Smooth muscle cell (in vitro differentiated cells): ENCODE data around the gene FAXC. TPM values are rescaled to one million over a fixed set of nuclear protein-coding genes. Genes with fewer than 3 reads are reported as not detected.

ENCODE experiments used
- DNase-seq: peaks from one replicate; lab custom pipeline; 2025; ENCODE audit not compliant: unreplicated experiment; lab: John Stamatoyannopoulos, UW
- H2AFZ ChIP-seq: fragments of 200-600 bp; sonication (generic); 2 replicates; pipeline ENCODE4 v1.6.0; 2016; ENCODE audit warnings: antibody characterized with exemption, low read depth, mild to moderate bottlenecking
- H3F3A ChIP-seq: fragments of 200-600 bp; sonication (generic); 2 replicates; pipeline ENCODE4 v1.6.0; 2017; ENCODE audit warnings: antibody characterized with exemption, low read depth
- H3K27ac ChIP-seq: fragments of 200-600 bp; sonication (generic); 2 replicates; pipeline ENCODE4 v1.5.1; 2016; ENCODE audit warnings: low read depth, mild to moderate bottlenecking
- H3K27me3 ChIP-seq: fragments of 200-600 bp; sonication (generic); 2 replicates; pipeline ENCODE4 v1.6.1; 2016; ENCODE audit warnings: low read depth, mild to moderate bottlenecking
- H3K36me3 ChIP-seq: fragments of 200-600 bp; sonication (generic); 2 replicates; pipeline ENCODE4 v1.5.1; 2016; ENCODE audit warnings: low read depth
- H3K4me1 ChIP-seq: fragments of 200-600 bp; sonication (generic); 2 replicates; pipeline ENCODE4 v1.5.1; 2016; ENCODE audit warnings: low read depth
- H3K4me2 ChIP-seq: fragments of 200-600 bp; sonication (generic); 2 replicates; pipeline ENCODE4 v1.6.0; 2016; ENCODE audit warnings: mild to moderate bottlenecking
- H3K4me3 ChIP-seq: fragments of 200-600 bp; sonication (generic); 2 replicates; pipeline ENCODE4 v1.5.1; 2016; ENCODE audit warnings: mild to moderate bottlenecking
- H3K79me2 ChIP-seq: fragments of 200-600 bp; sonication (generic); 2 replicates; pipeline ENCODE4 v1.6.0; 2016; ENCODE audit warnings: low read depth, mild to moderate bottlenecking
- H3K9ac ChIP-seq: fragments of 200-600 bp; sonication (generic); 2 replicates; pipeline ENCODE4 v1.6.0; 2016; ENCODE audit warnings: low read depth
- H3K9me3 ChIP-seq: fragments of 200-600 bp; sonication (generic); replicated peaks from 2 replicates; pipeline ENCODE4 v1.5.1; 2016; ENCODE audit warnings: low read depth
- H4K20me1 ChIP-seq: fragments of 200-600 bp; sonication (generic); 2 replicates; pipeline ENCODE4 v1.6.0; 2016; ENCODE audit warnings: low read depth
- CTCF ChIP-seq: fragments of 200-600 bp; sonication (generic); IDR thresholded peaks from 2 replicates; pipeline ENCODE4 v1.5.1; 2017; ENCODE audit warnings: borderline replicate concordance, mild to moderate bottlenecking, antibody characterized with exemption; ENCODE audit not compliant: insufficient read depth, poor library complexity, severe bottlenecking
- WGBS: methylation state at CpG from one replicate; pipeline ENCODE4 v1.1.7; 2016; ENCODE audit warnings: low lambda C conversion rate; 5-methylcytosine and 5-hydroxymethylcytosine counted together
- polyA plus RNA-seq: library from polyadenylated mRNA; unstranded; fragments of >200 nt; fragmentation: Nextera tagmentation; extraction: Ambion mirVana; gene quantifications from 2 replicates; pipeline ENCODE4 v1.2.1, GENCODE V29; 2016
- total RNA-seq: library from RNA; depleted of rRNA; stranded (reverse); fragments of >200 nt; gene quantifications from 2 replicates; pipeline ENCODE4 v1.2.3, GENCODE V29; 2014

The FAXC gene
- total and polyA plus RNA-seq, 2 experiments from 2014 or later: 1.6 to 6.8 TPM

GRCh38 chr6:99253271-99253670 lies 96.2 kb downstream of the FAXC start:
- no peaks in the 10 kb centered on the region for H3K79me2 ChIP-seq
- H3K9ac ChIP-seq: no peak overlapping the region
- H3K36me3 ChIP-seq: no peaks in the 10 kb centered on the region
- H3K27ac ChIP-seq: no peak overlapping the region
- no peak overlapping the region for H3K4me3 ChIP-seq
- TF ChIP-seq CTCF: no peak
- H3K4me1 ChIP-seq: no peaks in the 10 kb centered on the region
- H3F3A ChIP-seq: no peaks in the 10 kb centered on the region
- WGBS: 80% methylated on average over 2 of the region's 2 CpGs
- H2AFZ ChIP-seq: no peak overlapping the region
- peaks cover 9% of the 10 kb centered on the region for H3K27me3 ChIP-seq
- no peaks in the 10 kb centered on the region for H4K20me1 ChIP-seq
- no peaks in the 10 kb centered on the region for H3K9me3 ChIP-seq
- no peak overlapping the region for H3K4me2 ChIP-seq
- no peak for DNase-seq

DNA sequence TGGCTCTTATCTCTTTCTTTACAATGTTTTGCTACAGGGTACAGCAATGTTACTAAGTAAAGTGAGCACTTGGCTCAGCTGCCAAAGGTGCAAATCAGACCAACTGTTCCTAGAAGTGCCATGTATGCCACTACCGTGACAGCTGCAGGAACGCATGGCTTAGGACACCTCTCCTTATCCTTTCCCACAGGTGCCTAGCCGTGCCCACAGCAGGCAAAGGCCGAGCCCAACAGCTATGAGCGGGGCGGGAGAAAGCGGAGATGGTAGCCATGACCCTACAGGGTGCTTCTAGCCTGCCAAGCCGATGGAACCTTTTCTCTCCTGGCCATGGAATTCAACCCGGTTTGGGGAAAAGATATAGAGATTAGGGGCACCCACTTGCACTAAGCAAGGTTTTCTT lies 97.1 kb downstream of the FAXC start:
- H3K9me3 ChIP-seq: no peaks in the 10 kb centered on the region

GRCh38 chr6:99250476-99250875 lies 99.0 kb downstream of the FAXC start:
- Histone ChIP-seq H3K27me3 (peaks cover 25% of the 10 kb centered on the region), H3K9ac (no peak overlapping the region), H3K4me1 (no peaks in the 10 kb centered on the region), H3K27ac (no peak overlapping the region), H3K9me3 (no peaks in the 10 kb centered on the region), H3K4me2 (no peak overlapping the region), H3F3A (no peaks in the 10 kb centered on the region), H3K4me3 (no peak overlapping the region), H3K36me3 (no peaks in the 10 kb centered on the region), H4K20me1 (no peaks in the 10 kb centered on the region), H3K79me2 (no peaks in the 10 kb centered on the region), H2AFZ (no peak overlapping the region)
- TF ChIP-seq CTCF: no peak
- WGBS: 92% methylated on average over 2 of the region's 2 CpGs
- no peak for DNase-seq

More for the DNA sequence above, 97.1 kb downstream of the FAXC start:
- H4K20me1 ChIP-seq: no peaks in the 10 kb centered on the region
- no peak overlapping the region for H3K27ac ChIP-seq
- no peak overlapping the region for H2AFZ ChIP-seq
- H3K4me1 ChIP-seq: no peaks in the 10 kb centered on the region
- H3K9ac ChIP-seq: no peak overlapping the region
- H3K27me3 ChIP-seq: peaks cover 18% of the 10 kb centered on the region
- DNase-seq: no peak
- no peak overlapping the region for H3K4me3 ChIP-seq
- H3K4me2 ChIP-seq: no peak overlapping the region
- no peaks in the 10 kb centered on the region for H3F3A ChIP-seq
- no peaks in the 10 kb centered on the region for H3K36me3 ChIP-seq
- no peak for TF ChIP-seq CTCF
- H3K79me2 ChIP-seq: no peaks in the 10 kb centered on the region
- 92% methylated on average over 9 of the region's 9 CpGs for WGBS

- no peak overlapping the region for H2AFZ ChIP-seq
- peaks cover 25% of the 10 kb centered on the region for H3K27me3 ChIP-seq
- no peaks in the 10 kb centered on the region for H3K4me1 ChIP-seq
- no peaks in the 10 kb centered on the region for H3K36me3 ChIP-seq
- WGBS: 91% methylated on average over 1 of the region's 1 CpG
- H3K4me3 ChIP-seq: no peak overlapping the region
- no peak for TF ChIP-seq CTCF
- no peak overlapping the region for H3K9ac ChIP-seq
- no peaks in the 10 kb centered on the region for H3K79me2 ChIP-seq
- H3F3A ChIP-seq: no peaks in the 10 kb centered on the region
- no peak overlapping the region for H3K27ac ChIP-seq
- H3K9me3 ChIP-seq: no peaks in the 10 kb centered on the region
- no peak overlapping the region for H3K4me2 ChIP-seq
- no peaks in the 10 kb centered on the region for H4K20me1 ChIP-seq
- DNase-seq: no peak
These were observed 102.9 kb downstream of the FAXC start for GRCh38 chr6:99246602-99247001.
